GM19455 (cell line): Measurements from ENCODE around the gene FCN1.

Experiments
- ATAC-seq: cut with Tn5 transposase; IDR thresholded peaks from one replicate; pipeline ENCODE4 v1.9.1; 2021; ENCODE audit not compliant: unreplicated experiment

FCN1 gene

DNA sequence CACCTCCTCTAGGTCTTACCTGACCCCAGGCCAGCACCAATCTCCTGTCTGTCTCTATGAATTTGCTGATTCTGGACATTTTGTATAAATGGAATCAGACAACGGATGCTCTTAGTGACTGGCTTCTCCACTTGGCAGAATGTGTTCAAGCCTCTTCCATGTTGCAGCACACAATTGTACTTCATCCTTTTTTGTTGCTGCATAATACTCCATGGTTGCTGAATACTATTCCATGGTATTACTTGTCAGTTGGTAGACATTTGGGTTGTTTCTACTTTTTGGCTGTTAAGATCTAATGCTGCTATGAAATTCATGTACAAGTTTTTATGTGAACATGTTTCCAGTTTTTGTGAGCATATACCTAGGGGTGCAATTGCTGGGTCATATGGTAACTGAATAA is 34.3 kb upstream of the FCN1 start:
- no peak for ATAC-seq

DNA sequence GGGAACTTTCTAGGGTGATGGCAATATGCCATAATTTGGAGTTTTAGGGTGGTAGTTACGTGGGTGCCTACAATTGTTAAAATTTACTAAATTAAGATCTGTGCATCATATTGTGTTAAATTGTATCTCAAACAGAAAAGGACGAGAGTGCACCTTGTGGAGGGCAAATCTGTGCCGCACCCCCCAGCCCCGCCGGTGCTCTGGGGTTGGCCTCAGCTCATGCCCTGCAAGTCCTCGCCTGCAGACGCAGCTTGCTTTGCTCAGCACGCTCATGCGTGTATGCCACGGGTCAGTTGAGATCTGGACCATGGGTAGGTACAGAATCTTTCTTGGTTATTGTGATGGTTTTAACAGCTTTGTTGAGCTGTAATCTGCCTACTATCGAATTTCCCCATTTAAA is 33.7 kb upstream of the FCN1 start:
- ATAC-seq: no peak

DNA sequence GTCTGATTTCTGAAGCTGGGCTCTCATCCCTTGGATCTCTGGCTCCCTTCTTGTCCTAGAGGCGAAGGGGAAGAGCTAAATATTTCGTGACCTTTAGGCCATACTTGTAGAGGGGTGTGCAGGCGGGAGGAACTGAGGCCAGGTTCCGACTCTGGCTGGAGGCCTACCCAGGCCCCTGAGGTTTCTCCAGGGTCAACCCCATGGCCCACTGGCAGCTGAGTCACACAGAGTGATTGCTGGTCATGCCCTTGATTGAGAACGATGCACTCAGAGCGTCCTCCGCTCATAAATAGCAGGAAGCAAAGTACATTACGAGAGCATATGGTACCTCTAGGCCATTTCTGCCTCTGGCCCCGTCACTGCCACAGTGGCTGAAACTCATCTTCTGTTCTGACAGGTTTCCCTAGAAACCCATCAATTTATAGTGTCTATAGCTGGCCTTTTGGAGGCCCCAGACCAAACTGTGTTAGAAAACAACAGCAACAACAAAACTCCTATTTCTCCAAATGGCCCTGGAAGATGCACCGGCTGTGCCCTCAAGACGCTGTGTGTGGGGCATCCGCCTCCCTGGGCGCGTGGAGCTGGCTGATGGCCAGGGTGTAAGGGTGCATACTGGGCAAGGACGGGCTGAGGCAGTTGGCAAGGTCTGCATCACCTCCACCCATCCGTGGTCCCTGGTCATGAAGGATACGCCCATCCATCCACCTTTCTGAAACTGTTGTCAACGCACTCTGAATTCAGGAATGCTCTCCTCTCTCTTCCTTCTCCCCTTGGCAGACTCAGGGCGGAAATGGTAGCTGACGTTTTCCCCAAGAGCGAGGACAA is 32.9 kb upstream of the FCN1 start:
- ATAC-seq: no peak

DNA sequence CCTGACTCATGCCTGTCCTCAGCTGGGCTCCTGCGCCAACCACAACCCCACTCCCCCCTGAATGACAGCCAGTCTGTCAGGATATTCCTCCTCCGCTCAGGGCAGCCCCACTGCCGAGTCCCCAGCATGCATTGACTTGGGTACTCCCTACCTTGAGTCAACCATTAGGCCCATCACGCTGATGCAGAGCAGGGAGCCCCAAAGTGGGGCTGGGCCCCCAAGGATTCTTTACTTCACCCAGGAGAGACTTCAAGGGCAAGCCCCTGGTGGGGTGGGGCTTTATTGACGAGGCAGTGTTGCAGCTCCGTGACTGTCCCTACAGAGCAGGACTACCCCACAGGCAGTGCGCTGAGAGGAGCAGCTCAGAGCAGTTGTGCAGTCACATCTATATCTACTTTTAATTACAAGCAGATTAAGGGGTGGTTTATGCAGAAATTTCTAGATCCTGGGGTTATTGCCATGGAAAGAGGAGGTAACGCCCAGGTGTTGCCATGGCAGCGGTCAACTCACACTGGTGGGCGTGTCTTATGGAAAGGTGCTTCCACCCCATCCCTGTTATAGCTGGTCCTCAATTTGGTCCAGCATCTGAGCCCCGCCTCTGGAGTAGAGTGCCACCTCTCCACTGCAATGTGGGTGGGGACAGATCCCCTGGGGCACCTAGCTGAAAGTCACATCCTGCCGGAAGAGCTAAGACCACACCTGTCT is 32.1 kb upstream of the FCN1 start:
- ATAC-seq: no peak

- ATAC-seq: no peak
These were observed 30.4 kb upstream of the FCN1 start for GRCh38 chr9:134948149-134948548.

GRCh38 chr9:134947265-134947955 is 29.7 kb upstream of the FCN1 start:
- no peak for ATAC-seq

- no peak for ATAC-seq
These were observed 29.0 kb upstream of the FCN1 start for GRCh38 chr9:134946663-134947062.

DNA sequence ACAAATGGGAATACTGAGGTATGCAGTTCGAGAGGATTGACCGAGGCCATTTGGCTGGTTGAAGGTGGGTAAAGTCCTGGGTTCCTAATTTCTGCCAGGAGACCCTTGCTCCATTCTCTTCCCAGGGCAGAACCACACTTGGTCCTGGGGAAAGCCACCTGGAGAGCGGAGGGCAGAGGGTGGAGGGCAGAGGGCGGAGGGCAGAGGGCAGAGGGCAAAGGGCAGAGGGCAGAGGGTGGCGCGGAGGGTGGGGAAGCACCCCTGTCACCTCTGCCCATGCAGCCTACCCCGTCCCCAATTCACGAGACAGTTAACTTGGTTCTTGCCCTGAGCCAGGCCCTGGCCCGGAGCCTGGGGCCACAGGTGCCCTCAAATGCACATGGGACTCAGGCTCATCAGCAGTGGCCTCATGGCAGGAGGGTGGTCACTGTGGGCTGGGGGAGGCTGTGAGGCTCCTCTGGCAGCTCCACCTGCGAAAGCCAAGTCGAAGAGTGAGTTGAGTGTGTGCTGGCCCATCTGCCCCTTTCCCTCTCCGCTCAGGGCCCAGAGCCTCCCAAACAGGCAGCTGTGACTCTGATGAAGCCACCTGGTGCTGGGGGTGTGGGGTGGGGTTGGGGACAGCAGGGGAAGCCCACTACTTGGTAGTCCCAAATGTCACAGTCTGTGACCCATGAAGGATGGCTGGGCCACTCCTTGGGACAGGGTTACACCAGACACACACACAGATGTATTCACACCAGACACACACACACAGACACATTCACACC is 28.0 kb upstream of the FCN1 start:
- ATAC-seq: no peak

DNA sequence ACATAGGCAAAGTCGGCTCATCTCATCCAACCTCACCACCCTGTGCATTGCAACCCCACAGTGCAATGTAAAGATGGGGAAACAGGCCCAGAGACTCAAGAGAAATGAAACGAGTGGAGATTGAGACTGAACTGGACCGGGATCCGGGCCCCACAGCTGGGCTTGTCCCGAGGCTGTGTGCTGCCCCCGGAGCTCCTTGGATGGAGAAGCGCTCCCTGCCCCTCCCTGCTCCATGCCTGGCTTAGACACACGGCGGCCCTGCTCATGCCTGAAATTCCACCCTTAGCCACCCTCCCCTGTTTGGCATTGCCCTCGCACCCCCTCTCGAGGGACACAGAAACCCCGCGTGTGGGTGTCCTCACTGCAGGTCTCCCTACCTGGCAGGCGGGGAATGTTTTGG is 27.2 kb upstream of the FCN1 start:
- no peak for ATAC-seq

- ATAC-seq: no peak
These were observed 26.7 kb upstream of the FCN1 start for GRCh38 chr9:134944351-134944802.

DNA sequence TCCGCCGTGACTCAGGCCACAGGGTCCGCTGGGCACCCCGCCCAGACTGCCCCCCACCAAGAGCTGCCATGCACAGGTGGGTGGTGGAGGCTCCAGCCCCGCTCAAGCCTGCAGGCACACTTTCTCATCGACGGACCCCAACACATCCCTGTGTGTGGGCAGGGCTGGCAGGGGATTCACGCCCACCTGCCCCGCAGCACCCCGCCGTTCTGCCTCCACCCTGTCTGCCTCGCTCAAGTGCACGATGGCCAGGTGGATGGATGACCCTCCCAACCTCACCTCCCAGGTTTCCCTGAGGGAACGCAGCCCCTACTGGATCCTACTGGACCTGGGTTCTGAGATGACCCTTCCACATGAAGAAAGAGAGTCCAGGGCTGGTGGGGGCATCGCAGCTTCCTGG is 26.1 kb upstream of the FCN1 start:
- no peak for ATAC-seq

GRCh38 chr9:134943411-134943810 is 25.7 kb upstream of the FCN1 start:
- no peak for ATAC-seq

DNA sequence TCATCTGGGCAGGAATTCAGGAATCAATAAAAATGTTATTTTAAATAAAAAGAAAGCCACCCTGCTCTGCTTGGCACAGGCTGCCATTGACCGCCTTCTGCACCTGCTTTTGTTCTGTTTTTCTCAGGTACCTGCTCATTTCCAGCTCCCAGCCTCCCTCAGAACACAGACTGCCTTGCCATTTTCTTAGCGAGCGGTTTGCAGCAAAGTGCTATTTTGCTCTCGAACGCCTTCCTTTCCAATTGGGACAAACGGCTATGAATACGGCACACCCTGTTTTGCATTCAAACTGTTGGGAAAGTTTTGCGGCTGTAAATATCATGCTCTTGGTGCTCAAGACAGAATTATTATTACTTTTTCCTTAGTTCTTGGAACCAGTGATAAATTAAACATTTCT is 25.1 kb upstream of the FCN1 start:
- no peak for ATAC-seq

DNA sequence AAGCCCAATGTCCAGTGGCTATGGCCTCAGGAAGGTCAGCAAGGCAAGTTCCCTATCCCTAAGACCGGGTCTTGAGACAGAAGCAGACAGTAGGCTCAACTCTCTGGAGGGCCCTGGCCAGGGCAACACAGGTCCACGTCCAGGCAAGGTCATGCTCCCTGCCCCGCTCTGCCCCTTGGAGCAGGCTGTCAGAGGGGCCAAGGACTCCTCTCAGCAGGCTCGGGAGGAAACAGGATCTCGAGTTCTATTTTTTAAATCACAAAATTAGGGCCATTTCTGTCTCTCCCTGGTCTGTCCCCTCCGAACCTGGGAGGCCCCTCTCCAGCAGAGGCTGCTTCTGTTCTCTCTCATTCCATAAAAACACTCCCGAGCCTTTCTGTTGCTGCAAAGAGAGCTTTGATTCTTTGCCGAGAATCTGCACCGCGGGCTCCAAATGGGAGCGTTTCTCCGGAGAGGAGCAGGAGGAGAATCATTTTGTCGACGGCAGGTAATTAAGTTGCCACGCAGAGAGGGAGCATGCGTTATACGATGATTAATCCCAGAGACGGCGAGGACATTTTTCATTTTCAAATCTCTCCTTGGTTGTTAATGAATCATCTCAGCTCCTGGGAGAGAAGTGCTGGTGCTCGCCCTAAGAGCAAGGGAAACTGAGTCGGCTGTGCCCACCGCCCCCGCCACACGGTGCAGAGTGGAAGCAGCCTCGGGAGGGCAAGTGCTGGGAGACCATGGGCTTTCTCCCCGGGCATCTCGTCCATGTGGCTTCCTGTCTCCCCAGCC is 24.5 kb upstream of the FCN1 start:
- no peak for ATAC-seq

GRCh38 chr9:134940236-134941208 is 22.8 kb upstream of the FCN1 start:
- no peak for ATAC-seq

- ATAC-seq: no peak
These were observed 22.1 kb upstream of the FCN1 start for GRCh38 chr9:134939836-134940235.

DNA sequence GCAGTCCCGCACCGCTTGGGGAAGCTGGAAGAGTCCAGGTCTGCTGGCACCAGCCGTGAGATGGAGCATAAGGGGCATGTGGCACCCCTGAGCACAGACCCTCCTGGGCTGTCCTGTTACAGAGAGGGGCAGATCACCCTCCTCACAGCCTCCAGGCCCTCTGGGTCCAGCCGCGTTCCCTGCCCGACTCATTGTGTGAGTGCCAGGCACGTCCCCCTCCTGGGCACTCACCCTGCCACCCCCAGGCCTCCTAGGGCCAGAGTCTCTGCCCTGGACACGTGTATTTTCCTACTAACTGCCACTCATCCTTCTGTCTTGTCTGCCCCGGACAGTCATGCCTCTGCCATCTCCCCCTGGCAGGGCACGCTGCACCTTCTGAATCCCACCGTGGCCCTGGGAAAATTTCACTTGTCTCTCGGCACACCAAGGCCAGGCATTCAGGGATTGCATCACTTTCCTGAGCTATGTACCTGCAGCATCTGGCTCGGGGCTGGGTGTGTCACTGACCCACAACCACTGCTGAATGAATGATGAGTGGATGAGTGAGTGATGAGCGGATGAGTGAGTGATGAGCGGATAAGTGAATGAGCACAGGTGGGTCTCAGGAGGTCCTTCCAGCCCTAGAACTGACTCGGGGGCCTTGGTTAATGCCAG is 21.5 kb upstream of the FCN1 start:
- no peak for ATAC-seq

DNA sequence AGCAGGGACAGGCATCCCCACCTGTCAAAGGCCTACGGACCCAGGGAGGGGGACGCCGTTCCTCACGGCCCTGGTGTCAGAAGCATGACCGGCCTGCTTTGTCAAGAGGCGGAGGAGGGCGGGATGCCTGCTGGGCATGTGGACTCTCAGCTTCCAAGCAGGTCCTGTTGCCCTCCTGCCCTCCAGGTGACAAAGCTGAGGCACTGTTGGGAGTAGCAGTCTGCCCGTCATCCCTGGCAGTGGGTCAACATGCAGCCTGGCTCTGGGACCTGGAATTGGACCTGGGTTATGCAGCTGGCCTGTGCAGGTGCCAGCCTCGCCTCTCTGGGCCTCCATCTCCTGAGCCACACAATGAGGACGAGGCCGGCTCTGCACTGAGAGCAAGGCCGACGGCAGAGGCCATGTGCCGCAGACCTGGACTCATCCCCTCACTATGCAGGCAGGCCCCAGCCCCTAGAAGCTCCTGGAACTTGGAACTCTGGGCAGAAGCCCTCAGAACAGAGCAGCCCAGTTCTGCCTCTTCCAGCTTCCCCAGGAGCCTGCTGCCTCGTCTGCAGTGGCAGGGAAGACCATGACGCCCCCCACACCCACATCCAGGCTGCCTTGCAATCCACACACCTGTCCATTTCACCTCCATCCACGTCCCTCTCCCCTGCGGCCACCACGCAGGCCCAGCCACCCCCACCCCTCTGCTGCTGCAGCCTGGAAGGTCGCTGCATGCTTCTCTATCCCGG is 20.8 kb upstream of the FCN1 start:
- ATAC-seq: no peak
